DMS153 treated with DMSO at 0.1 percent for 48 hours (cell line): ENCODE measurements around the gene CYGB.

Experiments used
- DNase-seq: peaks from one replicate; lab custom pipeline; 2025; ENCODE audit not compliant: unreplicated experiment; lab: John Stamatoyannopoulos, UW

Gene CYGB

GRCh38 chr17:76537578-76538280 is at the start of gene CYGB:
CYGB (minus strand) TSS chr17:76537709; CDS start chr17:76537542, 167 bp downstream.
- DNase-seq = no peak

DNA sequence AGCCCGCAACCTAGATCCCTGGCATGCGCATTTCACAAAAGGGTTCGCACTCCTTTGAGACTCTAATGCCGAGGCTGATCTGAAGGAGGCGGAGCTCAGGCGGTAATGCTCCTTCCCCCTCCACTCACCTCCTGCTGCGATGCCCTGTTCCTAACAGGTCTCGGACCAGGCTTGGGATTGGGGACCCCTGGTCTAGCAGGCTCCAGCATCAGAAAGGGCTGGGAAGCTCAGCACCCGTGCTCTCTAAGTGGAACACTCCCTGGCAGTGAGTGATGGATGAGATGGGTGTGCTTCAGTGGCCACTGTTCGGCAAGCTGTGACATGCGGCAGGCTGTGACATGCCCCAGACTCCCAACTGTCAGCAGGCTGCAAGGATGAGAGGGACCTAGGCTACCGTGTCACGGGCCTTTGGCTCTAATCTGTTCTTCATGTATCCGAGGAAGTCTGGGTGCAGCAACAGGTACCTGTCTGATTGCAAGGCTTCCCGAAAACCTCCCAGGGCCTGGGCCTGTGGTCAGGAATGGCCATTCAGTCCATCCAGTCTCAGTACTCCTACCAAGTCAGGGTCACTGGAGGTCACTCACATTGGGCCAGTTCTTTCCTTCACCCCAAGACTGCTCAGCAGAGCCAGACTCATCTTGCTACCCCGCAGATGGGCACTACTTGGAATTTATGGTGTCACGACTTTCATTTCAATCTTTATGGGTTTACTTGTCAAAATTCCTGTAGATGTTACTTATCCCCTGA is 49.4 kb upstream of the CYGB start:
- DNase-seq = peak; percentile 78

GRCh38 chr17:76585649-76586593 is 48.4 kb upstream of the CYGB start, which contains the start of gene ST6GALNAC2:
ST6GALNAC2 (minus strand) TSS chr17:76585860; CDS start chr17:76585808, 52 bp downstream.
- DNase-seq = peak; percentile 43

DNA sequence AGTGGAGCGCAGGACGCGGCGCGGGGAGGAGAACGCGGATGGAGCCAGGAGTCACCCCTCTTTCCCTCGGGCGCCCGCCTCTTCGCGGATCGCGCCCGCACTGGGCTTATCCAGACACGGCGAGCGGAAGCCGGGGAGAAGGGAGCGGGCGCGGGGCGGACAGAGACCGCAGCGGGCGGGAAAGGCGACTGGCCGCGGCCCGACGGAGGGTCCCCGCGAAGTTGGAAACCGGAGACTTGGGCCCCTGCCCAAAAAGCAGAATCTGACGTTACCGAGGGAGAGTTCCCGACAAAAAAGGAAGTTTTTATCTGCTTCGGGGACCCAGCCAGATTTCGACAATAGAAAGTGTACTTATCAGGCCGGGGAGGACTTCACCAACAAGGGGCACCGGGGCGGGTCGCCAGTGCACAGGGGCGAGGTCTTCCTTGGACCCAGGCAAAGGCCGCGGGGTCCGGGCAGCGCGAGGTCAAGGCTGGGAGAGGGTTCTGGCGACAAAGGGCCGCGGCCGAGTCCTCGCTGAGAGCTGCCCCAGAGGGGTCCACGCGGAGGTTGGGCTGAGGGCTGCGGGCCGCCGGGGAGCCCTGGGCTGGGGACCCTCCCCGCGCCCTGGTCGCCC is 47.6 kb upstream of the CYGB start:
- no peak for DNase-seq

- DNase-seq = no peak
Measured at GRCh38 chr17:76584427-76585032, 47.0 kb upstream of the CYGB start.

- DNase-seq = no peak
Measured at GRCh38 chr17:76582660-76583059, 45.2 kb upstream of the CYGB start.

DNA sequence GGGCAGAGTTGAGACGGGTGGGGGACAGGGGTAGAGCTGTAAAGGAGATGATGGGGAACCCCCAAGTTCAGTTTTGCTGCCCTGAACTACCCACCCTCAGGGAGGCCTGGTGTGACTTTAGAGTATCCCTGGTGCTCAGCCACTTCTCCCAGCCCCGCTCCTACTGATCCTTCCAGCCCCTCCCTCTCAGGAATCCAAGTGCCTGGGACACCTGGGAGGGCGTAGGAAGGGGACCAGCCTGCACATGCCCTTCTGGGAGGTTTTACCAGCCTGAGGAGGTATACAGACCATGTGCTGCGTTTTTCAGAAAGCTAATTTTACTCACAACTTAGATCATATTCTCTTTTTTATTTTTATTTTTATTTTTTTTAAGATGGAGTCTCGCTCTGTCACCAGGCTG is 44.0 kb upstream of the CYGB start:
- DNase-seq = no peak

DNA sequence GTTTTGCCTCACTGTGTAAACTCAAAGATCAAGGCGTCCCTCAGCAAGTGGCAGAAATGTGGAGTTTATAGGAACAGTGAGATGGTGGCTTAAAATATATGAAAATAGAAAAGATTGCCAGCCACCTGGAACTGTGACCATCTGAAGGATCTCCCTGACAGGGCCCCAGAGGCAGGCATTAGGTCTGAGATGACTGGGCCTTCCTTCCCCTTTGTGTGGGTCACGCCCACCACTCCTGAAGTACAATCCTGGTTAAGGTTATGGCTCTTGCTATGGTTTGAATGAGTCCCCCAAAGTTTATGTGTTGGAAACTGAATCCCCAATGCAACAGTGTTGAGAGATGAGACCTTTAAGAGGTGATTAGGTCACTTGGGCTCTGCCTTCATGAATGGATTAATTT is 41.8 kb upstream of the CYGB start:
- DNase-seq = no peak

DNA sequence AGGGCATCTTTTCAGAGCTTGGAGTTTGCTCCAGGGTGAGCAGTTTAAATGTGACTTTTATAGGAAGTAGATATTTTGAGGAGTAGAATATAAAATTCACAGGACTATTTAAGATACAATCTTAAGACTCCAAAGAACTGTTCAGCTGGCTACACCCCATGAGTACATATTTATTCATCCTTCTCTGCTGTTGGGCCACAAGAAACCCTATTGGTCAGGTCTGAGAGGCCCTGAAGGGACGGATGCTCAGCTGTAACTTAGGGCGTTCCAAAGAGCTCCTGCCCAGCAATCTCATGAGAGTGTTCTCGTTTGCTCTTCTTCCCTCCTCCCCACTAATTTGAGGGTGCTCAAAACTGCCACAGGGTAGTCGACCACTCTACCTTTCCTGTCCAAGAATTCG is 40.9 kb upstream of the CYGB start:
- no peak for DNase-seq

GRCh38 chr17:76577876-76578275 is 40.4 kb upstream of the CYGB start:
- no peak for DNase-seq

DNA sequence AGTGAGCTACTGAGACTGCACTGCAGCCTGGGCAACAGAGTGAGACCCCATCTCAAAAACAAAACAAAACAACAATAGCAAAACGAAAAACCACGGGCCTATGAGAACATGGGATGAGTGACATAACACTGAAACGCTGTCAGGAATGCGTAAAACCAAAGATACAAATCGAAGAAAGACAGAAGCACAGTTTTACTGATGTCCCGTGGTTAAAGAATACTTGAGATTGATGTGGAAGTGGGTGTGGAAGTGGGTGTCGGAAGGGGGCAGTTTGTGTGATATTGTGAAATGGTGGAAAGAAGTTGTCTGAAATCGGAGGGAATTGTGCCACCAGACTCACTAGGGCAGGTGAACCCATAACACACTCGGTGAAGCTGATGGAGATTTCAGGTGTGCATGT is 38.7 kb upstream of the CYGB start:
- no peak for DNase-seq

- DNase-seq = no peak
Measured at GRCh38 chr17:76575570-76575969, 38.1 kb upstream of the CYGB start.

- no peak for DNase-seq
Measured at GRCh38 chr17:76574166-76574565, 36.7 kb upstream of the CYGB start.

DNA sequence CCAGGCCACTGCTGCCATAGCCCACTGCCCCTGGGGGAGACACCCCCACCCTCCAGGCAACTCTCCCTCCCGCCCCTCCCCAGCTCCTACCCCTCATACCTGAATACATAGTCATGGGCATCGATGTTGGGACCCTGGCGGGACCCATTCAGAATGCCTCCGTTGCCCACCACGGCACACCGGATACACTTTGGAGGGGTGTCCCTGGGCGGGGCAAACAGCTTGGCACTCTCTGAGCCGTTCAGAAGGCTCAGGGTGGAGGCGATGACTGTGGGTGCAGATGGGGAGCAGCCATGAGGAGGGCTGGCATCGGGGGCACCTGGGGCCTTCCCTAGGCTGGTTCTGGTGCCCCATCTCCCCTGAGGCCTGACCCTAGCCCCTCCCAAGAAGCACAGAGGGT is 35.6 kb upstream of the CYGB start:
- DNase-seq = no peak

DNA sequence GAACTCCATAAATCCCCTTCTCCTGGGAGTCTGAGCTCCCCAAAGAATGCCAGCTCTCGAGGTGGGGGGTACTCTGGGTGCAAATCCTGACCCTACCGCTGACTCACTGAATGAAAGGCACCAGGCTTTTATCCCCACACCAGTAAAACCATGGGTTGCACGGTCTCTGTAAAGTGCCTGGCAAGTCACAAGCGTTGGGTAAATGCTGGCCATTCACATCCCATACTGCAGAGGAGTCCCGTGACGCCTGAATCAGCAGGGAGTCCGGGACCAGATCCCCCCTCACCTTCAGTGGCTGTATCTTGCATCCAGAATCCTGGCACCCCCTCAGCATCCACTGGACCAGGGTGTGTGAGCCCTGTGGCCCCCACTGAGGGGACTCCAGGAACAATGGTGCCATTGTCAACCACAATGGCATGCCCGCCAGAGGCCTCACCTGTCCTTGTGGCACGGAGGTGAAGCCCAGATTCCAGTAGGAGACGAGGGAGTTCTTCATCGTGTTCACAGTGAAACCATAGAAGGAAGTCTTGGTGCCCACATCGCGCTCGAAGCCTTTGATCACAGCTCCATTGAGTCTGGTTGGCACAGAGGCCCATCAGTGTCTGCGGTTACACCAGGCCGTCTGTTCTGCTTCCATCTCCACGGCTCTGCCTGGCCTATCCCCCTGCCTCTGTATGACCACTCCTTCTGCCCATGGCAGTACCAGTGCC is 34.8 kb upstream of the CYGB start:
- no peak for DNase-seq

- DNase-seq = no peak
Measured at GRCh38 chr17:76570877-76571471, 33.5 kb upstream of the CYGB start.

- DNase-seq = no peak
Measured at GRCh38 chr17:76570457-76570856, 32.9 kb upstream of the CYGB start.

DNA sequence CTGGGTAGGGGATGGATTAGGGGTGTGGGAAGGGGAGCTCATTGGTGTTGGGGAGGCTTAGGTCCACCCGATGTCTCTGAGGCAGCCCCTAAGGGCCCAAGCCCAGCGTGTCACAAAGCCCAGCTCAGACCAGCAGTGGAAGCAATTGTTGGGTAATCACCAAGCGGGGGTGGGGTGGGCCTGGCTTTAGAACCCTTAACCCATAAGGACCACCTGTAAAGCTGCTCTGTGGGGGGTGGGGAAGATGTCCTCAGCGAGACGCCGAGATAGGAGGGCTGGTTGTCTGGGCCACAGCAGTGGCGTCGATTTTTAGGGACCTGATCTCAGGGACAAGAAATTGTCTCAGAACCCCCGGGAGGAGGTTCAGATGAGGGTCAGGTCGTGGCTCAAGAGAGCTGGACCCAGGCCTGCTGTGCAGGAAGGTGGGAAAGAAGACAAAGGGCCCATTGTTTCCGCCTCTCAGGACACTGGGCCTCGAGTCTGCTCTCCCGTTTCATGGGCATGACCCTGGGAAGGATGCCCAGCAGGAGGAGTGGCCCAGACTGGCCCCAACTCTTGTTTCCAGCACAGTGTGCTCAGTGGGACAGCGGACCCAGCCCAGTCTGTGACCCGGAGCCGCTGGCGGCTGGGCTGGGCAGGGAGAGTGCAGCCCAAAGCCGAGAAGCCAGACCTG is 32.2 kb upstream of the CYGB start:
- DNase-seq = no peak

- DNase-seq = no peak
Measured at GRCh38 chr17:76568811-76569221, 31.3 kb upstream of the CYGB start.
